BLaER1 treated with 17β-estradiol and CSF1 and Interleukin-3, amounts not matched to agents 10 nM and 100 nM (cell line): ENCODE data around the gene AOPEP.

Experiments used
- H3K27ac ChIP-seq, 11 experiments: shearing (Covaris generic); formaldehyde crosslinking; 2 replicates each; pipeline ENCODE4 v1.8.1; 2022
- H3K27me3 ChIP-seq, 11 experiments: shearing (Covaris generic); formaldehyde crosslinking; 2 replicates each; pipeline ENCODE4 v1.8.1; 2022
- H3K36me3 ChIP-seq, 11 experiments: shearing (Covaris generic); formaldehyde crosslinking; 2 replicates each; pipeline ENCODE4 v1.8.1; 2022
- H3K4me1 ChIP-seq, 10 experiments: shearing (Covaris generic); formaldehyde crosslinking; 2 replicates each; pipeline ENCODE4 v1.8.1; 2022
- H3K4me2 ChIP-seq, 11 experiments: shearing (Covaris generic); formaldehyde crosslinking; 2 replicates each; pipeline ENCODE4 v1.8.1; 2022
- H3K4me3 ChIP-seq, 10 experiments: shearing (Covaris generic); formaldehyde crosslinking; 2 replicates each; pipeline ENCODE4 v1.8.1; 2022
- H3K9ac ChIP-seq, 11 experiments: shearing (Covaris generic); formaldehyde crosslinking; 2 replicates each; pipeline ENCODE4 v1.8.1; 2022
- H3K9me3 ChIP-seq, 11 experiments: shearing (Covaris generic); formaldehyde crosslinking; replicated peaks in 1 of 11; 2 replicates each; pipeline ENCODE4 v1.8.1; 2022
- H4K20me1 ChIP-seq, 11 experiments: shearing (Covaris generic); formaldehyde crosslinking; 2 replicates each; pipeline ENCODE4 v1.8.1; 2022
- Cebpa-rat ChIP-seq, 11 experiments: shearing (Covaris generic); IDR thresholded peaks; 2 replicates each; pipeline ENCODE4 v1.8.1; 2022

AOPEP gene

DNA sequence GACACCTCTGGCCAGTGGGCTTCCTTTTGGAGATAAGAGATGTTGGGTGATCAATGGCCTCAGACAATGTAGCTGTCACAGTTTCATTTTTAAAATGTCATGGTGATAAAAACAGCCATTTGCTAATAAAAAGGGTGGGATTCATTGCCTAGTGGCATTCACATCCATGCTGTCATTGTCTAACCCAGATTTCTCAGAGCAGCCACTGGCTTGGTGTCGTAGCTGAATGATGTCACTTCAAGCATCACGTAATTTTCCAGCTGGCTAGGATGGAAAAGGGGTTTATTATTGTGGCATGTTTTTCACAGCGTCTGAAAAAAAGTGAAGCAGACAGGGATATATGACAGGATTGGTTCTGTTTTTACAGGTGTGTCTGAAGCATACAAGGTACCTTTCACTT is 184.7 kb downstream of the AOPEP start:
- Histone ChIP-seq H3K4me2 (no peak overlapping the region), H3K4me3 (no peak overlapping the region), H3K9ac (no peak overlapping the region), H3K27me3 (no peaks in the 10 kb centered on the region), H3K36me3 (peaks cover 0 to 7% (median 0%) of the 10 kb centered on the region in 11 experiments; a peak in 1 of 22 replicates), H3K9me3 (no peaks in the 10 kb centered on the region), H3K4me1 (no peaks in the 10 kb centered on the region), H3K27ac (no peak overlapping the region), H4K20me1 (0 out of 22 replicates have a peak, but pooled peaks cover 0 to 5% (median 0%) of the 10 kb centered on the region in 11 experiments)
- no peak for TF ChIP-seq Cebpa-rat (IDR thresholded peaks at IDR 0.05)

DNA sequence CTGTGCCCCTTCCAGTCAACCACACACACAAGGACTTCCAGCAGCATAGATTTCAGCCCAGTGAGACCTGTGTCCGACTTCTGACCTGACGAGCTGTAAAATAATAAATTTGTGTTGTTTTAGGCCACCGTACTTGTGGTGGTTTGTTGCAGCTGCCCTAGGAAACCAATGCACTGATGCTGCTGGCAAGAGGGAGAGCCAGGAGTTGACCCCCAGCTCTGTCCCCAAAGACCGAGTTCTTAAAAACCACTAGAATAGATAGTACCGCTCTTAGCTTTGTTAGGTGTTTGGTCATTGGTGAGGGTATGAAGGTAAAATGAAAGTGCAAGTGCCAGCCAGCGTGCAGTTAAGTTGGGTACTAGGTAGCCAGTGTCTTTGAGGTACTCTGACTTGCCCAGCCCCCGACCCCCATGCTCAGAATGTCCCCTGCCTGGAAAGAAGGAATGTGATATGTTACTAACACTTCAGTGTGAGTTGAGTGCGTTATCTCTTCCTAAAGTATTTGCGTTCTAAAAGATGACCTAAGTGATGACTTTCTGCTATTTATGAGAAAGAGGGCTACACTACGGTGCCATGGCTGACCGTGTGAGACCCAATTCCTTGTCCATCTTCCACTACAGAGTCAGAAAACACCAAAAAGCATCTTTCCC is 185.6 kb downstream of the AOPEP start:
- no peak for TF ChIP-seq Cebpa-rat (IDR thresholded peaks at IDR 0.05)
- no peaks in the 10 kb centered on the region for H3K4me1 ChIP-seq
- H3K27me3 ChIP-seq = no peaks in the 10 kb centered on the region
- no peaks in the 10 kb centered on the region for H3K9me3 ChIP-seq
- no peak overlapping the region for H3K9ac ChIP-seq
- no peak overlapping the region for H3K4me3 ChIP-seq
- H4K20me1 ChIP-seq = 0 out of 22 replicates have a peak, but pooled peaks cover 0 to 5% (median 0%) of the 10 kb centered on the region in 11 experiments
- no peak overlapping the region for H3K4me2 ChIP-seq
- H3K36me3 ChIP-seq = peaks cover 0 to 7% (median 0%) of the 10 kb centered on the region in 11 experiments; a peak in 1 of 22 replicates
- H3K27ac ChIP-seq = no peak overlapping the region

DNA sequence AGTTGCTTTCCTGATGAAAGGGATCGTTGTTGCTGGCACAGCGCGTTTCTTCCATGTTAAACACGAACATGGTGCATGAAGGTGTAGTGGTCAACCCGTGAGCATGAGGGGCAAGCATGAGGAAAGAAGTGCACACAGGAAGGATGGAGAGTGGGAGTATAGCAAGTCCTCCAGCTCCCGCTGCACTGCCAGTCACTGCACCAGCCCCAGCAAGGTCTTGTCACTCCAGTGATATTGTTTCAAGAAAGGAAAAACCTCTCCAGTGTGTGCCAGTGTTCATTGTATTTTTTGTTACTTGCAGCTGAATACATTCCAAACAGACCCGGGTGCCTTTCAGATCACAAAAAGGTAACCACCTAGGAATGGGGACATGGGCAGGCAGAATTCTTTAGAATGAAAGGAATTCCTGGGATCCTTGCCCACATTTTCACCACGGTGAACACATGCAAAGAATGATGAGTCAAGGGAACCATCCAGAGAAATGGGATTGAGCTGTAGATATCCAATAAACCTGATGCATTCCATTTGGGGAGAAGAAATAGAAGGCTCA is 186.3 kb downstream of the AOPEP start:
- Histone ChIP-seq H3K27me3 (no peaks in the 10 kb centered on the region), H3K4me1 (no peaks in the 10 kb centered on the region; a peak in 1 of 20 replicates), H4K20me1 (no peaks in the 10 kb centered on the region), H3K9ac (no peak overlapping the region), H3K9me3 (no peaks in the 10 kb centered on the region), H3K4me2 (no peak overlapping the region), H3K27ac (no peak overlapping the region), H3K36me3 (peaks cover 0 to 7% (median 0%) of the 10 kb centered on the region in 11 experiments; a peak in 1 of 22 replicates), H3K4me3 (no peak overlapping the region)
- no peak for TF ChIP-seq Cebpa-rat (IDR thresholded peaks at IDR 0.05)

DNA sequence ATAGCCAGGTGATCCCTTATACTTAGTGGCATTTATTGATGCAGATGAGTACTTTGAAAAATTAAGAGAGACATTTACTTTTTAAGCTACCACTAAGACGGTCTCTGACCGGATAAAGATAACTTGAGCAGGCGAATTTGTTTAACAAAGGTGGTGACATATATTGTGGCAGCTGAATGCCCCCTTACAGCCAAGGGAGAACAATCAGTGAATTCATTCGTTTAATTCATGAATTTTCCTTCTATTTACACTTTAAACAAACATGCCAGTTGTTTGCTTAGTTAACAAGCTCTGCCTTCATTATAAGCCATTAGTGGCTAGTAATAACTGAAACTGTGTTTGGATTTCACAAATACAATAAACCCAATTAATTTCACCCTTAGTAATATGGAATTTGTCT is 187.1 kb downstream of the AOPEP start:
- H3K4me2 ChIP-seq = no peak overlapping the region
- peaks cover 0 to 5% (median 0%) of the 10 kb centered on the region in 11 experiments; a peak in 1 of 22 replicates for H4K20me1 ChIP-seq
- no peaks in the 10 kb centered on the region for H3K27me3 ChIP-seq
- H3K9ac ChIP-seq = no peak overlapping the region
- H3K4me3 ChIP-seq = no peak overlapping the region
- TF ChIP-seq Cebpa-rat (IDR thresholded peaks at IDR 0.05) = no peak
- peaks cover 0 to 7% (median 0%) of the 10 kb centered on the region in 11 experiments; a peak in 1 of 22 replicates for H3K36me3 ChIP-seq
- no peak overlapping the region for H3K27ac ChIP-seq
- no peaks in the 10 kb centered on the region for H3K9me3 ChIP-seq
- H3K4me1 ChIP-seq = no peaks in the 10 kb centered on the region; a peak in 1 of 20 replicates

DNA sequence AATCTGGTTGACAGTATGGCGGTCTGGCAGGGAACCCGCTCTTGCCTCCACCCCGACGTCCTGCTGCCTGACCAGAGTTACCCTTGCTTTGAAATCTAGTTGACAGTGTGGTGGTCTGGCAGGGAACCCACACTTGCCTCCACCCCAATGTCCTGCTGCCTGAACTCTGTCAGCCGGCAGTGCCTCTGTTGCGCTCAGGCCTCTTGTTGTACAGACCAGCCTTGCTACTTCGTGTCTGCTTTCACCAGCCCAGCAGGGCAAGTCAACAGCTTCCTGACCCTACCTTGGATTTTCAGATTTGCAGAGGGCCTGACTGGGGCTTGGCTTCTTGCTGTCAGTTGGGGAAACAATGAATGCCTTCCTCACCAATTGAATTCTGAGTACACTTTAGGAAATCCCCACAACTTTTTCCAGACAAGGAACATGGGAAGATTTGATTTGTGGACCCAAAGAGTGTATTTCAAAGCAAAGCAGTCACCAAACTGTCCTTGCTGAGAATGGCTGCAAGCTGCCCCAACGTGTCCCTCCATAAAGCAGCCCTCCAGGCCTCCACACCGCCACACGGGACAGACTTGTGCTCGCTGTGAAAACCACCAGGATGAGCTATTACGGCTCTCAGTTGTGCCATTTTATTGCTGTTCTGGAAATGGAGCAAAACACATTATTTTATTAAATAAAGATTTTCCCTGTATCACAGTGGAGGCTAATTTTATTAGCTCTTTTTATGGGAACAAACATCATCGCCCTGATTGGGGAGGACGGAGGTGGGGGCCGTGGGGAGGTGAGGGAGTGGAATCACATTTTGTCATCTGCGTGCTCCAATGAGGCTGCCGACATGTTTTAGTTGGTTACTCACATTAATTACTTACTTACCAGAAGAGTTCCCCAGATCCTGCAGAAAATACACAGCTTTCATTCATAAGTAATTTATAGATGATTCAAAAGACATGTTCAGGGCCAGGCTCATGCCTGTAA is 189.3 kb downstream of the AOPEP start:
- peaks cover 0 to 5% (median 0%) of the 10 kb centered on the region in 10 experiments; a peak in 2 of 20 replicates for H3K4me1 ChIP-seq
- H3K36me3 ChIP-seq = 0 out of 22 replicates have a peak, but pooled peaks cover 0 to 6% (median 0%) of the 10 kb centered on the region in 11 experiments
- H3K4me3 ChIP-seq = no peak overlapping the region
- no peak overlapping the region for H3K9ac ChIP-seq
- H3K9me3 ChIP-seq = no peaks in the 10 kb centered on the region
- H3K4me2 ChIP-seq = no peak overlapping the region
- TF ChIP-seq Cebpa-rat (IDR thresholded peaks at IDR 0.05) = no peak
- no peaks in the 10 kb centered on the region for H3K27me3 ChIP-seq
- H4K20me1 ChIP-seq = peaks cover 0 to 5% (median 0%) of the 10 kb centered on the region in 11 experiments; a peak in 1 of 22 replicates
- H3K27ac ChIP-seq = no peak overlapping the region

DNA sequence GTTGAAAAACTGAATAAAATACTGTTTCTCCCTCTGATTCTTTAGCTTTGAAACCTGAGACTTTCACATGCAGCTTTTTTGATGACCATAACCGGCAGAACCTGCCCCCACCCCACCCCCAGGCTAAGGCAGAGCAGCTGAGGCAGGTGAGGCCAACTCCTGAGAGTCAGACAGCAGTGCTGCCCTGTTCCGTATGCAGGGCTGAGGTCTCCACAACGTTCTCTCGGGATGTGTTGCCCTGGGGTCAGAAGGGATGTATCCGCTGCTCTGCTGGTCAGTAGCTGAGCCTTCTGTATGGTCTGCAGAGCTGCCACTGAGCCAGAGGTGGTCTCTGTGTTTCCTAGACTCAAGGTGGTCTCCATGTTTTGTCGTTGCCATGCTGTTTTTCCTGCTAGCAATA is 190.5 kb downstream of the AOPEP start:
- Histone ChIP-seq H3K4me1 (peaks cover under 1 to 9% (median 3%) of the 10 kb centered on the region in 10 experiments; a peak in 18 of 20 replicates), H3K36me3 (0 out of 22 replicates have a peak, but pooled peaks cover 0 to 6% (median 0%) of the 10 kb centered on the region in 11 experiments), H3K27me3 (no peaks in the 10 kb centered on the region), H3K9ac (no peak overlapping the region), H3K9me3 (no peaks in the 10 kb centered on the region), H3K27ac (no peak overlapping the region), H3K4me3 (no peak overlapping the region), H3K4me2 (no peak overlapping the region), H4K20me1 (peaks cover 0 to 5% (median 0%) of the 10 kb centered on the region in 11 experiments; a peak in 1 of 22 replicates)
- no peak for TF ChIP-seq Cebpa-rat (IDR thresholded peaks at IDR 0.05)

DNA sequence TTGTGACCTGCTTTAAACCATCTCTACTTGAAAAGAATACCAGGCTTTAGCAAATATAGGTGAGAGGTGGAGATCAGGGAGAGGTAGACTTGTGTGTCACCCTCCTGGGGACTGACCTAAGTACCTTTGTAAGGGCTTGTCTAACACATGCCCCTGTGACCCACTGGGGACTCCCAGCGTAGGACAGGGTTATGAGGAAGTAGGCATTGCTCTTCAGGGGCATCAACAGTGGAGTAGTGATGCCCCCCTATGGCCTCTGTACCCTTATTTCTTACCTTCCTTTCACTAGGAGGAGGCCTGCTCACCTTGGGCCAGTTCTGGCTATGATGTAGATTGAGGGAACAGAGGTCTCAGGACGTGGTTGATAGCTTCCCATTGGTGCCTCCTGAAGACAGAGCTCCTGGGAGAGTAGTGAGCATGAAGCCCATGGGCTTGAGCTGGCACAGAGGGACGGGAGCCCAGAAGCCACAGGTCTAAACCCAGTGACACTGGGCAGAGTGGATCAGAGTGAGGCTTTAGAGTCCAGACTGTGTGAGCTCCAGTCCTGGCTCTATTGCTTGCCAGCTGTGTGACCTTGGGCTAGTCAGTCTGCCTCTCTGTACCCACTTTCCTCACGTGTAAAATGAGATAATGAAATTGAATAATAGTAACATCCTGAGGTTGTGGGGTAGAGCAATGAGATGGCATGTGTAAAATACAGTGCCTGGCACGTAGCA is 191.7 kb downstream of the AOPEP start:
- Histone ChIP-seq H3K27ac (no peak overlapping the region), H3K4me1 (peaks cover 13 to 21% (median 14%) of the 10 kb centered on the region in 10 experiments), H3K27me3 (no peaks in the 10 kb centered on the region), H3K36me3 (0 out of 22 replicates have a peak, but pooled peaks cover 0 to 6% (median 0%) of the 10 kb centered on the region in 11 experiments), H3K4me3 (no peak overlapping the region), H4K20me1 (peaks cover 0 to 5% (median 0%) of the 10 kb centered on the region in 11 experiments; a peak in 1 of 22 replicates), H3K9ac (no peak overlapping the region), H3K4me2 (no peak overlapping the region), H3K9me3 (no peaks in the 10 kb centered on the region)
- TF ChIP-seq Cebpa-rat (IDR thresholded peaks at IDR 0.05) = no peak

DNA sequence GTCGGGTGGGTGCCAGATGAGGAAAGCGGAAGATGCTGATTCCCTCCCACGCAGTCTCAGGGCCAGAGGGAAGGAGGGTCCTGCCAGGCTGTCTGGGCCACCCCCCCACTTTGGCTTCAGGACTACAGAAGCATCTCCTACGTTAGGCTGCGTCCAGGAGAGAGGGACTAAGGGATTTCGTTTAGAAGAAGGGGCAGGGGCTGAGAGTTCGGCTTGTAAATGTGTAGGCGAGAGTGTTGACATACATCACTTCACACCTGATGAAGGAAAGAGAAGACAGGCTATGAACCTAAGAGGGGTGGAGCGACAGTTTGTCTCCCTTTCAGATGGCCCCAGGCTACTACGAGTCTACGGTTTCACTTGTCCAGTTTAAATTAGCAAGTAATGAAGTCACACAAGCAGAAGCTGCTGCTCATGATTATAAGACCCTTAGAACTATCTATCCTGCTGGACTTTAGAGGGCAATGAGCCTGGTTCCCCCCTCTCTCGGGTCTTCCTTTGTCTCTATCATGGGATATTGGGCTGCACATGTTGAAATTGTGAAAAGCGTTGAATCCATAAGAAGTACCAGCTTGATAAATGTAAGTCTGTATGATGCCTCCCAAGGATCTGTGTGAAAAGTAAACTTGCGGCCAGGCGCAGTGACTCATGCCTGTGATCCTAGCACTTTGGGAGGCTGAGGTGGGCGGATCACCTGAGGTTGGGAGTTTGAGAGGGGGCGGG is 193.0 kb downstream of the AOPEP start:
- Histone ChIP-seq H3K36me3 (peaks cover 0 to 15% (median 6%) of the 10 kb centered on the region in 11 experiments; a peak in 5 of 22 replicates), H3K4me3 (no peak overlapping the region), H3K27me3 (no peaks in the 10 kb centered on the region), H4K20me1 (peaks cover 0 to 5% (median 0%) of the 10 kb centered on the region in 11 experiments; a peak in 1 of 22 replicates), H3K9me3 (no peaks in the 10 kb centered on the region), H3K9ac (no peak overlapping the region), H3K4me1 (peaks cover 14 to 24% (median 14%) of the 10 kb centered on the region in 10 experiments), H3K4me2 (no peak overlapping the region), H3K27ac (no peak overlapping the region)
- no peak for TF ChIP-seq Cebpa-rat (IDR thresholded peaks at IDR 0.05)
